Rectal smooth muscle tissue (tissue), 1 donor: Measurements from ENCODE around the gene RRBP1.
"Not testable (repeated sequence)": the region's sequence is repeated elsewhere in the genome, so short reads cannot be mapped to it uniquely, and the experiment has no call there.

Experiments
- H3K27ac ChIP-seq: one replicate; pipeline ENCODE4 v1.7.0; 2013; ENCODE audit warnings: low read depth, low read length, inconsistent platforms
- H3K27me3 ChIP-seq: one replicate; pipeline ENCODE4 v1.7.0; 2013; ENCODE audit warnings: low read length; ENCODE audit not compliant: control insufficient read depth, insufficient read depth
- H3K36me3 ChIP-seq: one replicate; pipeline ENCODE4 v1.7.0; 2013; ENCODE audit warnings: low read length; ENCODE audit not compliant: control insufficient read depth, insufficient read depth
- H3K4me1 ChIP-seq: one replicate; pipeline ENCODE4 v1.7.0; 2013; ENCODE audit warnings: low read length; ENCODE audit not compliant: control insufficient read depth, insufficient read depth
- H3K4me3 ChIP-seq: one replicate; pipeline ENCODE4 v1.7.0; 2013; ENCODE audit warnings: low read length
- H3K9ac ChIP-seq: one replicate; pipeline ENCODE4 v1.7.0; 2013; ENCODE audit warnings: low read length

Gene RRBP1

DNA sequence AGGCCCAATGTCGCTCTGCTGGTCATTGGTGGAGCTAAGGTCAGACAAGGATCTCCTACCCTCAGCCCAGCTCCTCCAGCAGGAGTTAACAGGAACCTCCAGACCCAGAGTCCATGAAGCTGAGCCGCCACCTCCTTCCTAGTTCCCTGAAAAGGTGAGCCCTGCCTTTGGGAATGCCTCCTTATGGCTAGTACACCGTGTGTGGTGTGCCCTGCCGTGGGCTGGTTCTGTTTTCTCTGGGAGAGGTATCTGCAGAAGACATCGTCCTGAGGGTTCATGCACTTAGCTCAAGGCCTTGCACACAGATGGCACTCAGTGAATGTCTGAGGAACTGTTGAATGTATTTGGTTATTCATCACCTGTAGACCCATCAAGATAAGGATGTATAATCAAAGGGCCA, 33.0 kb upstream of the RRBP1 start:
- H3K27me3 ChIP-seq, result no peaks in the 10 kb centered on the region
- H3K4me1 ChIP-seq, result no peaks in the 10 kb centered on the region
- H3K27ac ChIP-seq, result no peak overlapping the region
- H3K36me3 ChIP-seq, result no peaks in the 10 kb centered on the region
- no peak overlapping the region for H3K4me3 ChIP-seq
- H3K9ac ChIP-seq, result no peak overlapping the region

DNA sequence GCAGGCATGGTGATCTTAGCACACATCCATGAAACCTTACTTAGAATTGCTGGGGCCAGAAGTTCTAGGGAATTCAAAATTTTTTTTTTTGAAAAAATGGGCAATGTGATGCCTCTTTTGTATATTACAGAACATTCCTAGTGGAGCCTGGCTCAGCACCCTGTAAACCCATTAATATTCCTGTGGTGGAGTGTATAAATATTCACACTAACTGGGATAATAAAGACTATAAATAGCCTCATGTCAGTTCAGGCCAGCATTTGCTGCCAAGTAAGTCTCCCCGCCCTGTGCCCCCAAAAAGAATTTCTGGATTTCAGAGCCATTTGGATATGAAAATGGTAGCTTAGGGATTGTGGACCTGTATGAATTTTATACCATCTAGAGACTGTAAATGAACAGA, 32.6 kb upstream of the RRBP1 start:
- no peaks in the 10 kb centered on the region for H3K36me3 ChIP-seq
- no peaks in the 10 kb centered on the region for H3K4me1 ChIP-seq
- H3K9ac ChIP-seq, result no peak overlapping the region
- H3K27ac ChIP-seq, result no peak overlapping the region
- no peak overlapping the region for H3K4me3 ChIP-seq
- no peaks in the 10 kb centered on the region for H3K27me3 ChIP-seq

DNA sequence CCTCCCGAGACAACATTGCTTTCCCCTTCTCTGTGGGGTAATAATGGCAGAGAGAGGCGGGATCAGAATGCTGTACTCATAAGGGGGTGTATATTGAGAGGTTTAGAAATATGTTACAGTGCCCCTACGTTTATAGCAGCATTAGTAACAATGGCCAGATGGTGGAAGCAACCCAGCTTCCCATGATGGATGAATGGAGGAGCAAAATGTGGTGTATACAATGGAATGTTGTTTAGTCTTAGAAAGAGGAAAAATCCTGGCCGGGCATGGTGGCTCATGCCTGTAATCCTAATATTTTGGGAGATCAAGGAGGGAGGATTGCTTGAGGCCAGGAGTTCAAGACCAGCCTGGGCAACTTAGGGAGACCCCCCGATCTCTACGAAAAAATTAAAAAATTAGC, 30.7 kb upstream of the RRBP1 start:
- no peak overlapping the region for H3K4me3 ChIP-seq
- no peak overlapping the region for H3K9ac ChIP-seq
- no peaks in the 10 kb centered on the region for H3K36me3 ChIP-seq
- H3K27me3 ChIP-seq, result no peaks in the 10 kb centered on the region
- H3K4me1 ChIP-seq, result no peaks in the 10 kb centered on the region
- H3K27ac ChIP-seq, result no peak overlapping the region

DNA sequence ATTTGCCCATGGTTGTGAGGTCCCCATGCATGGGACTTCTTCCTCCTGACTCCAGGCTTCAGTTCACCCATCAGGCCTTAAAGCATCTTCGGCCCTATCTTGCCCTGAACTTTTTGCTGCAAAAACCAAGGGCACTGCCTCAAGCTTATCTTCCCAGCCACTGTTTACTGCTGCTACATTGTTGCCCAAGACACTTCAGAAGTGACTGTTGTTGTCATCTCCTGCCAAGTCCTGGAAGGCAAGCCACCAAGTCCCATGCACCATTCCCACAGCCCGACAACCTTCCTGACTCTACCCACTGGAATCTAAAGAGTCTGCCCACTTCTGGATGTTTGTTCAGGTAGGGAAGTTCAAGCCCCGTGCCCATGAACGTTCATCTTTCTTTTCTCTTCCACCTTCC, 30.2 kb upstream of the RRBP1 start:
- no peaks in the 10 kb centered on the region for H3K36me3 ChIP-seq
- no peaks in the 10 kb centered on the region for H3K27me3 ChIP-seq
- no peak overlapping the region for H3K4me3 ChIP-seq
- H3K9ac ChIP-seq, result no peak overlapping the region
- H3K27ac ChIP-seq, result no peak overlapping the region
- H3K4me1 ChIP-seq, result no peaks in the 10 kb centered on the region

DNA sequence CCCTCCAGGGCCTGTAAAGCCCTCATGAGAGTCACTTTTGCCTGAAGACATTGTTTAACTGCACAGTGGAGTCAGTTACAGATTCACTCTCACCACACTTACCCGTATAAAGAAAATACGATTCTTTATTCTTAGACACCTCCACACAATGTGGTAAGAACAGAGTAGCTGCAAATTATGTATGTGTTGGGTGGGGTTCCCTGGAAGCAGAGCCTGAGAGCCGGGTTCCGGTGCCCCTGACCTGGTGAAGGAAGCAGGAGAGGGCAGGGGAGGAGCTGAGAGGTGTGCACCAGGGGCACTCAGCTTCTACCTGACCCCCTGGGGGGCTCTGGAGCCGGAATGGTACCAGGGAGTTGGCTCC, 29.2 kb upstream of the RRBP1 start:
- H3K27ac ChIP-seq, result no peak overlapping the region
- H3K4me1 ChIP-seq, result no peaks in the 10 kb centered on the region

DNA sequence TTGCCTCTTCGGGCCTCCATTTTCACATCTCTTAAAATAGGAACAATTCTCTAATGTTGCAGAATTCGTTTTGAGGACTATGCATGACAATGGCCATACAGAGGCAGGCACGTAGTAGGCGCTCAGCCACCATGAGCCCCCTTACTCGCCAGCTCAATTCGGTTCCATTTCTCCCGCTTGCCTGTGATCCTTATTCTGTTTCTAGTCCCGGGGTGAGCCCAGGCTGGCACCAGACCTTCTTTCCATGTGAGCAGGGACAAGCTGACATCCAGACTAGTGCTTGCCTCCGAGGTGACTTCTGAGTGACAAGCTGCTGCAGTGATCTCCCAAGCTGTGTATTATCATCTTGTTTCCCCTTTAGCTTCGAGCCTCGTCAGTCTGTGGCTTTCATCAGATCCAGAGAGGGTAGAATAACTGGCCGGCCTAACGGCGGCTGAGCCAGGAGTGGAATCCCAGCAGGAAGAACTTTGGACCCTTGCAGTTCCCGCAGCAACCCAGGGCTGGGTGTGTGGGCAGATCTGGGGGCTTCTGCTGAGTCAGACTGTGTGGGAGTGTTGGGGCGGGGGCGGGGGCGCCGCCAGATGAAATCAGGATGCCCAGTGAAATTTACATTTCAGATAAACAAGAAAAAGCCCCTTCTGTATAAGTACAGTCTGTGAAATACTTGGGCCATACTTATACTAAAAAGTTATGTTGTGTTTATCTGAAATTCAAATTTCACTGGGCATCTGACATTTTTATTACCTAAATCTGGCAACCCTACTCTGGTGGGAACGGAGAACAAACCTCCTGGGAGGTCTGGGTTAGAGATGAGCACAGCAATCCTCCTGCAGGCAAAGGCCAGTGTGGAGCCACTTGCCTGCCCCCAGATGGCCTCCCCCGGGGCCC, 28.6 kb upstream of the RRBP1 start:
- no peak overlapping the region for H3K27ac ChIP-seq
- peak overlapping the region; percentile 17 for H3K9ac ChIP-seq
- no peaks in the 10 kb centered on the region for H3K36me3 ChIP-seq
- no peaks in the 10 kb centered on the region for H3K27me3 ChIP-seq
- H3K4me1 ChIP-seq, result no peaks in the 10 kb centered on the region
- no peak overlapping the region for H3K4me3 ChIP-seq

More for the DNA sequence above, 29.2 kb upstream of the RRBP1 start:
- no peaks in the 10 kb centered on the region for H3K27me3 ChIP-seq
- H3K36me3 ChIP-seq, result no peaks in the 10 kb centered on the region
- no peak overlapping the region for H3K4me3 ChIP-seq
- no peak overlapping the region for H3K9ac ChIP-seq

DNA sequence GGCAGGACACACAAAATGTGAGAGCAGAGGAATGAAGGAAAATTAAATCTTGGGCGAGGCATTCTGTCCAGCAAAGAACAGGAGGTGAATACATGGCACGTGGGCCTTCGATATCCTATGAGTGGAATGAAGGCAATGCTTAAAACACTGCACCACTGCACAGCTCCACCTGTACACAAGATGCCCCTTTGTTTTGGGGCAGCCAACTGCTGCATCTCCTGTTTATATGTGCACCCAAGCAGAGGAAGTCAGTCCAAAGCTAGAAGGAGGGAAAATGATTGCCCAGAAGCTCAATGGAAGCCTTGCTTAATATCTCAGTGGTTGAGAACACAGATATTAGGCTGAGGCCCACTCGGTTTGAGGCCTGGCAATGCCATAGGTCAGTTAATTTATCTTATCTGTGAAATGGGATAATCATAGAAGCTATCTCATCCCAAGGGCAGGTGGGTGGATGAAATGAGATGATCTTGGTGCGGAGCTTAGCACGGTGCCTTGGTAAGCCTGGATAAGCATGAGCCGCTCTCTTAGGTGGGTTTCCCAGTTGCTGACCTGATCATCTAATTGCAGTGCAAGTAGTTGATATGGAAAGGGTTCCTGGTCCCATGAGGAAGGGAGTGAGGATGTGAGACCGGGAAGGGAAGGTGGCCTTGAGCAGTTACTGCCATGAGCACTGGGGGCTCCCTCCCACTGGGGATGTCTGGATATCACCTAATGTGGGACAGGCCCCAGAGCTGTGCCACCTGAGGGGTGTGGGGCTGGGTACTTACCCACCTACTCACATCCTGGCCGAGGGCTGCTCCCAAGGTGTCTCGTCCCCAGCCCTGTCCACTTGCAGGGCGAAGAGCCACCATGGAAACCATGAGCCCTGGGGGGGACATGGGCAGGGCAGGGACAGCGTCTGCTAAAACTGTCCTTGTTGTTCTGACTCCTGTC, 27.6 kb upstream of the RRBP1 start:
- no peak overlapping the region for H3K4me3 ChIP-seq
- H3K9ac ChIP-seq, result no peak overlapping the region
- H3K27ac ChIP-seq, result no peak overlapping the region

DNA sequence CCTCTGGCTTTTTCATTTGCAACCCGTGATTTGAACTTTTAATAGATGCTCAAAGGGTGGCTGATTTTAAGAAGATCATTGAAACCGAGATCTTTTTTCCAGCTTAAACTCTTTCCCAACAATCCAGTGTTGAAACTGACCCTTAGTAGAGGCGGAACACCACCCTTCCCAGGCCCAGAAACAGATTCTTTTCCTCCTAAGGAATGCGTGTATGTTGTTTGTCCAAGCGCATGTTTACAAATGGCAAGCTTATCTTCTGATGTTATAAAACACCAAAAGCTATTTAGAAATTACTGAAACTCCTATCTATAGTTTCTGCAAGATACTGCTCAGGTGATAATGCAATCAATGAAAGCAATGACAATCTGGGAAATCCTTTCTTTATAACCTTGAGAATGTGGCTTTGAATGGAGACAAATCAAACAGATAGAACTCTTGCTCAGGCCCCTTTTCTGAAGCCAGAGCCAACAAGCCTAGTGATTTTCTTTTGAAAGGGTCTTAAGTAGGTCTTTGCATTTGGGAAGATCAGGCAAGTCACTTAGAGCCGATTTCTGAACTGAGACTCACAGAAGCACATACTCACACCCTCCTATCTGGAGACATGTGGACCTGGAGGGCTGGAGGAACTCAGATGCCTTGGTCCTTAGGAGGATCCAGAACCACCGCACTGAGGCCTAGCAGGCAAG, 26.8 kb upstream of the RRBP1 start:
- Histone ChIP-seq H3K27me3 (no peaks in the 10 kb centered on the region), H3K4me1 (no peaks in the 10 kb centered on the region), H3K4me3 (no peak overlapping the region), H3K9ac (no peak overlapping the region), H3K36me3 (no peaks in the 10 kb centered on the region), H3K27ac (no peak overlapping the region)

More for the DNA sequence above, 27.6 kb upstream of the RRBP1 start:
- H3K36me3 ChIP-seq, result no peaks in the 10 kb centered on the region
- H3K4me1 ChIP-seq, result no peaks in the 10 kb centered on the region
- H3K27me3 ChIP-seq, result no peaks in the 10 kb centered on the region

DNA sequence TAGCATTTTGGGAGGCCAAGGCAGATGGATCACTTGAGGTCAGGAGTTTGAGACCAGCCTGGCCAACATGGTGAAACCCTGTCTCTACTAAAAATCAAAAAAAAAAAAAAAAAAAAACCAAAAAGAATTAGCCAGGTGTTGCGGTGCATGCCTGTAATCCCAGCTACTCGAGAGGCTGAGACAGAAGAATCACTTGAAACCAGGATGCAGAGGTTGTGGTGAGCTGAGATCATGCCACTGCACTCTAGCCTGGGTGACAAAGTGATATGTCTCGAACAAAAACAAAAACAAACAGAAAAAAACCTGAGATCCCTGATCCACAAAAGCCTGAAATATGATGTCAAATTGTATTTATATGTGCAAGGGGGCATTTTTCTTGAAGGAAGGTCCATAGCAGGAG, 25.9 kb upstream of the RRBP1 start:
- not testable (repeated sequence) for H3K36me3 ChIP-seq, H3K4me3 ChIP-seq, H3K9ac ChIP-seq, H3K4me1 ChIP-seq, H3K27me3 ChIP-seq, H3K27ac ChIP-seq

DNA sequence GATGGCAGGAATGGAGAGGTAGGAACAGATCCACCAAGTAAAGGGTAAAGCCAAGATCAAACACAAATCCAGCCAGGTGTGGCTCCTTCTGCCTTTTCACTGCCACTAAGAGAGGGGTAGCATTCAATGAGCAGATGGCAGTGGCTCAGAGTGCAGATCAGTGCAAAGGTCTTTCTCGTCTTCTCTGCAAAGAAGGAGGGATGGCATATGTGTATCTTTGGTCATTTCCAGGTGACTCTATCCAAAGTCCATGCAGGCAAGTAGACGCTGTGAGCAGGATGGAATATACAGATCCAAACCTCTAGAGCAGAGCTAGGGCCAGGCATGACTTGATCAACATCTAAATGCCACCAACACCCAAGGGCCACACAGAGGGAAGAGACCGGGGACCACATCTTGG, 24.6 kb upstream of the RRBP1 start:
- no peaks in the 10 kb centered on the region for H3K27me3 ChIP-seq
- no peak overlapping the region for H3K27ac ChIP-seq
- H3K36me3 ChIP-seq, result no peaks in the 10 kb centered on the region
- H3K4me1 ChIP-seq, result no peaks in the 10 kb centered on the region
- H3K4me3 ChIP-seq, result no peak overlapping the region
- no peak overlapping the region for H3K9ac ChIP-seq

DNA sequence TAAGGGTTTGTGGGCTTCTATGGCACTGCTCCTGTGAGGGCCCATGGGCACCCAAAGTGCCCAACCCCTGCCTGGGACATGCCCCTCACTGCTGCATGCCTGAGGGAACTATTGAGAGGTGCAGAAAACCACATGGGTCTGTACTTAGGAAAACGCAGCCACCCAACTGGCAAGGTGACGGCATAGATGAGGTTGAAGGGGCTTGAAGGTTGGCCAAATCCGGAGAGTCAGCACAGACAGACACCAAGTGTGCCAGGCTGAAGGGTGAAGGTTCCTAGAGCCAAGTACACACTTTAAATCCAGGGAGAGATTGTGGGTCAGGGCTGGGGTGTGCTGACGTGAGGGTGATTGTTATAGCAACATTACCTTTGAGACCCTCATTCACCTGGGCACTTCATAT, 23.9 kb upstream of the RRBP1 start:
- Histone ChIP-seq H3K9ac (no peak overlapping the region), H3K27ac (no peak overlapping the region), H3K4me1 (no peaks in the 10 kb centered on the region), H3K4me3 (no peak overlapping the region), H3K36me3 (no peaks in the 10 kb centered on the region), H3K27me3 (no peaks in the 10 kb centered on the region)

DNA sequence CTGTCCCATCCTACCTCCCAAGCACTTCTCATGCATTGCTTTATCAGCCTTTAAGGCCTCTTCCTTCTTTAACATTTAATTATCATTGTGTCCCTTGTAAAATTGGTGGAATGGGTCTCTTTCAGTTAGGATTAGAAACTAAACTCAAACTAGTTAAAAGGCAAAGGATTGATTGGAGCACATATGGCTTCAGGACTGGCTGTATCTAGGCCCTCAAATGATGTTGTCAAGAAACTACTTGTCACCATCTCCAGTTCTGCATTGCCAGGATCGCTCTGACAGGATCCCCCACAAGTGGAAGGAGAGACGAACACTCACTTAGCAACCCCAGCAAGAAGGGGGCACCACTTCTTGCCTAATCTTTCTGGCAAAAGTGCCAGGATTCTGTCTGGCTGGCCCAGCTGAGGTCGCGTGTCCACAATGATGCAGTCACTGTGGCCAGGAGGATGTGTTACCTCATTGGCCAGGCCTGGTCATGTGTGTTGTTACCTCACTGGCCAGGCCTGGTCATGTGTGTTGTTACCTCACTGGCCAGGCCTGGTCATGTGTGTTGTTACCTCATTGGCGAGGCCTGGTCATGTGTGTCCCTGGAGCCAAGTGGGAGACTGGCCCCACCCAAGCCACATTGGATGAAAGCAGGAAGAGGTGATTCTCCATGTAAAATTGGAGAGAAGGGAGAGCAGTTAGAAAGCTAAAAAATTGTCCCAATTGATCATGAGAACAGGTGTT, 22.7 kb upstream of the RRBP1 start:
- no peaks in the 10 kb centered on the region for H3K4me1 ChIP-seq
- H3K27ac ChIP-seq, result no peak overlapping the region
- H3K9ac ChIP-seq, result no peak overlapping the region
- H3K4me3 ChIP-seq, result no peak overlapping the region
- H3K27me3 ChIP-seq, result no peaks in the 10 kb centered on the region
- no peaks in the 10 kb centered on the region for H3K36me3 ChIP-seq
